HepG2 (cell line): Measurements from ENCODE around the gene FAM50A. TPM values are rescaled to one million over a fixed set of nuclear protein-coding genes. Genes with fewer than 3 reads are reported as not detected.

ENCODE experiments used
- ATF5 ChIP-seq: sonication (generic); formaldehyde crosslinking; IDR thresholded peaks from 2 replicates; pipeline ENCODE4 v1.4.0; 2020; ENCODE audit warnings: mild to moderate bottlenecking, low read depth, missing genetic modification reagents
- DBP ChIP-seq: sonication (generic); formaldehyde crosslinking; IDR thresholded peaks from 2 replicates; pipeline ENCODE4 v1.4.0; 2020; ENCODE audit warnings: missing genetic modification reagents; ENCODE audit errors: not compliant biosample characterization
- FOXA3 ChIP-seq: IDR thresholded peaks from 2 replicates; pipeline ENCODE4 v1.6.1; 2016; ENCODE audit warnings: missing genetic modification reagents, missing compliant biosample characterization
- MED13 ChIP-seq: sonication (generic); formaldehyde crosslinking; IDR thresholded peaks from 2 replicates; pipeline ENCODE4 v1.5.0; 2020; ENCODE audit warnings: missing genetic modification reagents
- POGK ChIP-seq: sonication (generic); formaldehyde crosslinking; conservative IDR thresholded peaks from 2 replicates; pipeline ENCODE4 v1.8.0; 2022; ENCODE audit warnings: mild to moderate bottlenecking, moderate library complexity, missing genetic modification reagents
- U2AF2 ChIP-seq: fragments of 200-400 bp; formaldehyde crosslinking; IDR thresholded peaks from 2 replicates; pipeline ENCODE4 v1.6.1; 2017; ENCODE audit warnings: low read depth, mild to moderate bottlenecking, low read length
- ZNF282 ChIP-seq: fragments of 450-650 bp; IDR thresholded peaks from 2 replicates; pipeline ENCODE4 v1.6.1; 2018; ENCODE audit not compliant: partially characterized antibody
- ZNF318 ChIP-seq: sonication (generic); formaldehyde crosslinking; IDR thresholded peaks from 2 replicates; pipeline ENCODE4 v1.4.0; 2020; ENCODE audit warnings: mild to moderate bottlenecking, missing genetic modification reagents
- ZNF451 ChIP-seq: sonication (generic); formaldehyde crosslinking; IDR thresholded peaks from 2 replicates; pipeline ENCODE4 v1.5.0; 2020; ENCODE audit warnings: mild to moderate bottlenecking, missing genetic modification reagents
- ZNF678 ChIP-seq: sonication (generic); formaldehyde crosslinking; IDR thresholded peaks from 2 replicates; pipeline ENCODE4 v1.4.0; 2020; ENCODE audit warnings: mild to moderate bottlenecking, missing genetic modification reagents
- polyA plus RNA-seq, 8 experiments: library from polyadenylated mRNA; depleted of rRNA in 3 of 8; stranded (reverse) in 7 of 8; unstranded in 1 of 8; fragments of >200 nt; fragmentation: Illumina TruSeq in 4 of 8; extraction: Trizol in 4 of 8; gene quantifications; 2 replicates each; pipeline versions ENCODE4 v1.2.1 to v1.2.3, GENCODE V29; 2011 to 2016; ENCODE audit warnings: low read depth in 4 of 8, missing spikeins in 1 of 8, mixed read lengths in 1 of 8; ENCODE audit not compliant: insufficient read depth in 1 of 8
- total RNA-seq, 5 experiments: library from RNA; depleted of rRNA; stranded (reverse); fragments of >200 nt; fragmentation: Illumina TruSeq; extraction: Trizol; gene quantifications; 2 replicates each; pipeline ENCODE4 v1.2.3, GENCODE V29; 2016; ENCODE audit warnings: low read depth in 1 of 5
- TF ChIP-seq, protein P1 (sequence below): sonication (generic); formaldehyde crosslinking; IDR thresholded peaks from 2 replicates; pipeline ENCODE4 v1.4.0; 2020; ENCODE audit warnings: missing genetic modification reagents, borderline replicate concordance

The FAM50A gene
- total and polyA plus RNA-seq, 2 of the 13 experiments (the other 11 are each of a cell fraction or from before 2014, with no cell fraction given): 30.7 to 40.7 TPM

DNA sequence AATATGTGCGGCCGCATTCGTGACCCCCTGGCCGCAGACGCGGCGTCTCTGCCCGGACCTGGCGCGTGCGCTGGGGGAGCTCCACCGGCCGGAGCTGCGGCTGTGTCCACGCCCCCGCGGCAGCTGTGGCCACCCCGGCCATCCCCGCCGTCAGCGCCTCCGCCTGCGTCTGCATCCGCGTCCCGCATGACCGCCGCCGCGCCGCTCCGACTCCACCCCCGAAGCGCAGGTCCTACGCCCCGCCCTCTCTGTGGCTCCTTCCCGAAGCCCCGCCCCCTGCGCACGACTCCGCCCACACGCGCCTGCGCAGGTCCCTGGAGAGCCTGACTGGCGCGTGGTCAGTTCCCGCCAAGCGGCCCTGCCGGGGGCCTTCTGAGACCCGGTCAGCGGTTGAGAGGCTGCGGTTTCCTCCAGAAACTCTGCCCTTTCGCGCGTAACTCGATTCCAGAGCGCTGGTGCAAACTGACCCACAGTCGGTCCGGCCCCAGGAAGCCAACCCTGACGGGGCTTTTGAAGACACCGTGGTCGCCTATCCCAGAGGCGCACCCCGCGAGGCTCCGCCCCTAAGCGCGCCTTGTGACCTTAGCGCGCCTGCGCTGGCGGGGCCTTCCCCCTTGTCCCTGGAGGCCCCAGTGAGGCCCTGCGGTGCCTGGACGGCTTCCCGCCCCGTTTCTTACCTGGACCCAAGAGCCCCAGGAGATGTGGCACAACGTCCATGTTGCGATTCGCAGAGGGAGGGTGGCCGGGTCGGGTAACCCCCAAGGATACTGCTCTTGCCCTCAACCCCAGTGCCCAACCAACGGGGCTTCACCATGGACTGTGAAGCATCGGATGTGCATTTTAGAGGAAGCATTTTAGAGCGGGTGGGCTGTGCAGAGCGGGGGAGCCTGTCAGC, 35.0 kb downstream of the FAM50A start, which contains the start of gene LAGE3 (continued):
- TF ChIP-seq DBP (CRISPR knock-in tag) (no peak), FOXA3 (CRISPR knock-in tag) (peak; percentile 19; the same call in 1 of the 2 replicates), ZNF282 (no peak), ZNF678 (no peak), POGK (CRISPR knock-in tag) (0 out of 2 replicates have a peak, but pooled peaks have one; percentile 16), ZNF318 (CRISPR knock-in tag) (0 out of 2 replicates have a peak, but pooled peaks have one; percentile 35), U2AF2 (no peak), MED13 (no peak), ATF5 (0 out of 2 replicates have a peak, but pooled peaks have one; percentile 44), ZNF451 (CRISPR knock-in tag) (0 out of 2 replicates have a peak, but pooled peaks have one; percentile 33)
- TF ChIP-seq, protein P1, sequence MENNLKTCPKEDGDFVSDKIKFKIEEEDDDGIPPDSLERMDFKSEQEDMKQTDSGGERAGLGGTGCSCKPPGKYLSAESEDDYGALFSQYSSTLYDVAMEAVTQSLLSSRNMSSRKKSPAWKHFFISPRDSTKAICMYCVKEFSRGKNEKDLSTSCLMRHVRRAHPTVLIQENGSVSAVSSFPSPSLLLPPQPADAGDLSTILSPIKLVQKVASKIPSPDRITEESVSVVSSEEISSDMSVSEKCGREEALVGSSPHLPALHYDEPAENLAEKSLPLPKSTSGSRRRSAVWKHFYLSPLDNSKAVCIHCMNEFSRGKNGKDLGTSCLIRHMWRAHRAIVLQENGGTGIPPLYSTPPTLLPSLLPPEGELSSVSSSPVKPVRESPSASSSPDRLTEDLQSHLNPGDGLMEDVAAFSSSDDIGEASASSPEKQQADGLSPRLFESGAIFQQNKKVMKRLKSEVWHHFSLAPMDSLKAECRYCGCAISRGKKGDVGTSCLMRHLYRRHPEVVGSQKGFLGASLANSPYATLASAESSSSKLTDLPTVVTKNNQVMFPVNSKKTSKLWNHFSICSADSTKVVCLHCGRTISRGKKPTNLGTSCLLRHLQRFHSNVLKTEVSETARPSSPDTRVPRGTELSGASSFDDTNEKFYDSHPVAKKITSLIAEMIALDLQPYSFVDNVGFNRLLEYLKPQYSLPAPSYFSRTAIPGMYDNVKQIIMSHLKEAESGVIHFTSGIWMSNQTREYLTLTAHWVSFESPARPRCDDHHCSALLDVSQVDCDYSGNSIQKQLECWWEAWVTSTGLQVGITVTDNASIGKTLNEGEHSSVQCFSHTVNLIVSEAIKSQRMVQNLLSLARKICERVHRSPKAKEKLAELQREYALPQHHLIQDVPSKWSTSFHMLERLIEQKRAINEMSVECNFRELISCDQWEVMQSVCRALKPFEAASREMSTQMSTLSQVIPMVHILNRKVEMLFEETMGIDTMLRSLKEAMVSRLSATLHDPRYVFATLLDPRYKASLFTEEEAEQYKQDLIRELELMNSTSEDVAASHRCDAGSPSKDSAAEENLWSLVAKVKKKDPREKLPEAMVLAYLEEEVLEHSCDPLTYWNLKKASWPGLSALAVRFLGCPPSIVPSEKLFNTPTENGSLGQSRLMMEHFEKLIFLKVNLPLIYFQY (CRISPR knock-in tag): 0 out of 2 replicates have a peak, but pooled peaks have one; percentile 50
